GM19455 (cell line): ENCODE measurements around the gene BRINP3.
"Not testable (repeated sequence)": the region's sequence is repeated elsewhere in the genome, so short reads cannot be mapped to it uniquely, and the experiment has no call there.

Experiments
- ATAC-seq: cut with Tn5 transposase; IDR thresholded peaks from one replicate; pipeline ENCODE4 v1.9.1; 2021; ENCODE audit not compliant: unreplicated experiment

The BRINP3 gene

DNA sequence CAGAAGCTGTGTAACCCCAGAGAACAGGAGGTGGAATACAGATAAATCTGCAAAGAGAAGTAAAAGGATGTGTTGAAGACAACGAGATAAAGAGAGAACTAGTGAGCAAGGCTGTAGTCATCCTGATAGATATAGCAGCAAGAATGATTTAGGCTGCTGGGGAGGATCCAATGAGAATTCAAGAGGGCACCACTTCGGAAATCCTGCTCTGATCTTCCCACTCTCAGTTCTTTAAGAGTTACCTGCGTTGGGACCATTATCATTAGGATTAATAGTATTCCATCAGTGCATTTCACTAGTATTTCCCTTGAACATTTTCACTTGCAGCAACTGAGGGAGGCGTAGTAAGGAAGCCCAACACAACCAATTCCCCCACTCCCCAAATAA, at the start of gene BRINP3:
Gene BRINP3 (minus strand): TSS at position 103 of the 387 bp plus-strand sequence.
- ATAC-seq, result no peak

DNA sequence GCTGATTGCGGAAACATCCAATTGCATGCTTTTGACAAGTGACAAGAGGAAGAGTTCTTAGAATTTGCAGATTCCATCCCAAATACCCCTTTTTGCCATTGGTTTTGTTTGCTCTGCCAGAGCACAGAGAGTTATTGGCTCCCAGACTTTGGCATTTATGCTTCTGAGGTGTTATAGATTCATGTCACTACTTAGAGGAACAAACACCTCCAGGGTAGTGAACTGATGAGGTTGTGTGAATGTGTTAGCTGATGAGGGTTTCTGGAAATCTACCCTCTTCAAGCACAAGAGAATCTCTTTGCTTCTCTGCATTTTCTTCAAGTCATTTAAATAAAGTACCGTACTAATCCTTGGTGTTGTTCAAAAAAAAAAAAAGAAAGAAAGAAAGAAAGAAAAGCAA, 33.9 kb upstream of the BRINP3 start:
- no peak for ATAC-seq

DNA sequence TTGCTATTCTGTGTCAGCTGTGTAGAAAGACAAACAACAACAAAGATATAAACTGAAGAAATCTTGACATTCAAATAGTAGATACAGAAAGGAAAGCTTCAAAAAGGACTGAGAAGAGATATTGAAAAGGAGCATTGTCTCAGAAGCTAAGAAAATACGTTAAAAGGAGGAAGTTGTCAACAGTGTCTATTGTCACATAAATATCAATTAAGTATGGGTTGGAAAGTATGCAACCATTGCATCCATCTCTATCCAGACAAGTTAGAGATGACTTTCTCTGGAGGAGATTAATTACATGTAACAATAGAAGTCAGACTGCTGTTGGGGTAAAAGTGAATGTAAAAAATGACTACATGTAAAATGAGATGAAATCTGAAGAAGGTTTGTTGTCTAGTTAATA, 29.7 kb upstream of the BRINP3 start:
- ATAC-seq, result no peak

DNA sequence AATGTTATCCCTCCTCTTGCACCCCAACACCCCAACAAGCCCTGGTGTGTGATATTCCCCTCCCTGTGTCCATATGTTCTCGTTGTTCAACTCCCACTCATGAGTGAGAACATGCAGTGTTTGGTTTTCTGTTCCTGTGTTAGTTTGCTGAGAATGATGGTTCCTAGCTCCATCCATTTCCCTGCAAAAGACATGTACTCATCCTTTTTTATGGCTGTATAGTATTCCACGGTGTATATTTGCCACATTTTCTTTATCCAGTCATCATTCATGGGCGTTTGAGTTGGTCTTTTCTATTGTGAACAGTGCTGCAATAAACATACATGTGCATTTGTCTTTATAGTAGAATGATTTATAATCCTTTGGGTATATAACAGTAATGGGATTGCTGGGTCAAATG, 26.9 kb upstream of the BRINP3 start:
- ATAC-seq, result not testable (repeated sequence)

DNA sequence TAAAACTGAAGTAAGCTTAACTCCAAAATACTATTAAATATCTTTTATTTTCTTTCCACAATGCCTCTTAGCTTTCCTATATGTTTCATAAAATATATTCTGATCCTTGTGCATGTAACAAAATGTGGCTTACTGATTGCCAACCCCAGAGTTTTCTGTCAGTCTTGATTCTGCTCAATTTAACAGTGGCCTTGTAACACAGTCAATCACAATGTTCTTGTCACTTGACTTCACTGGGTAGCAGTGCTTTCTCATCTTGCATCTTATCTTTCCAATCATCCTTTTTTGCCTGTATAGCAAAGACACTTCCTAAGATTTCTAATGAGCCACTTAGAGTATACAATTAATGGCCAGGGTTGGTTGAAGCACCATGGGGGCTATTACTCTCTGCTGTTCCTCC, 19.9 kb upstream of the BRINP3 start:
- ATAC-seq, result no peak

DNA sequence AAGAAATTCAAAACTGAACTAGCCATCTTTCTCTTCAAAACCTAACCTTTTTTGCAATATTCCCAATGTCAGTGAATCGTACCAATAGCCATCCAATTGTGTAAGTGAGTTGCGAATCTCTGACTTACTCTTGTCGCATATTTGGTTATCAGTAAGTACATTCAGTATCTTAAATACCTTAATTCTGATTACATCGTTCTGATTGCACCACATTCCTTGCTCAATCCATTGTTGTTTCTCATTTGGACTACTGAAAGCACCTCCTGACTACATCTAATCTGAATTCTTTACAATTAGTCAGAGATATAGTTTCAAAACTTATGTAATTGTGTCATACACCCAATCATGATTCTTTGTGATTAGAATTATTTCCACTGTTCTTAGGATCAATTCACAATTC, 16.8 kb upstream of the BRINP3 start:
- ATAC-seq, result no peak

DNA sequence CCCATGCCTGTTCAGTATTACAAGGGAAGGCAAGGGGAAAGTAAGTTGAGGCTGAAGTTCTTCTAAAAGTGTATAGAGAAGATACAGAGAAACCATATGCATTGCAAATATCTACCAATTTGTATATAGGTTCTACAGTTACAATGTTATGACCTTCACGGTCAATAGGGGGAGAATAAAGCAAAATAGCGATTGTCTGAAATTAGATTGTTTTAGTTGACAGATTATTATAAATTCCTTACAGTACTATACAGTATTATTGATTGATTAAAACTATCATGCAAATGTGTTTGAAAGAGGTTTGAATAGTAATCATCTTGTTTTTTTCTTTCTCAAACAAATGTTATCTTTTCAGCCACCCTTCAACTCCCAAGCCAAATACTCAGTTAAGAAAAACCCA, 13.7 kb upstream of the BRINP3 start:
- ATAC-seq, result no peak

DNA sequence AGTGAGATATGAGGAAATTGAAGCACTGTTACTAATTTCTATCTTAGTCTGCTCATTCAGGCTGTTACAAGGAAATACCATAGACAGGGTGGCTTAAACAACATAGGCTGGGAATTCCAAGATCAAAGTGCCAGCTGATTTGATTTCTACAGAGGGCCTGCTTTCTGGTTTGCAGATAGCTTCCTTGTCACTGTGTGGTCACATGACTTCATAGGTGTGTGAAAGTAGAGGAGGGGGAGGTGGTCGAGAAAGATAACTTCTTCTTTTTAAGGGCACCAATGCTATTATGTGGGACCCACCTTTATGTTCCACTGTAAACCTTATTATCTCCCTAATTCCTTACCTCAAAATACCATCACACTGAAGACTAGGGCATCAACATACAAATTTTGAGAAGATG, 6.4 kb upstream of the BRINP3 start:
- ATAC-seq, result no peak

DNA sequence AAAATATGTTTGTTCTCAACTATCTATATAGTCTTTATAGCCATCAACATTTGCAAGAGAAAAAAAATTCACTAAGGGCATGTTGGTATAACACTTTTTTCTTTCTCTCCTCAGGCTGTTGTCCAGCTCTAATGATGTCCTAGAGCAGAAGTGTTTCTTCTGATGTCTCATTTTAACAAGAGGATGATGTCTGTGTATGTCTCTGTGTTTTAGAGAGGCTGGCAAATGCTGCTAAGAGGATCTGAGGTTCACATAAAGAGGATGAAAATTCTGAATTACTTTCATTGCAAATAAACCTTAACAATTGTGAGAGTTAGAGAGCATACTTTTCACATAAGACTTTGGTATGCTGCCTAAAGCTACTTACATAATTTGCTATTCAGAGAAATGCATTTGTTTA, 2.6 kb upstream of the BRINP3 start:
- ATAC-seq, result no peak

DNA sequence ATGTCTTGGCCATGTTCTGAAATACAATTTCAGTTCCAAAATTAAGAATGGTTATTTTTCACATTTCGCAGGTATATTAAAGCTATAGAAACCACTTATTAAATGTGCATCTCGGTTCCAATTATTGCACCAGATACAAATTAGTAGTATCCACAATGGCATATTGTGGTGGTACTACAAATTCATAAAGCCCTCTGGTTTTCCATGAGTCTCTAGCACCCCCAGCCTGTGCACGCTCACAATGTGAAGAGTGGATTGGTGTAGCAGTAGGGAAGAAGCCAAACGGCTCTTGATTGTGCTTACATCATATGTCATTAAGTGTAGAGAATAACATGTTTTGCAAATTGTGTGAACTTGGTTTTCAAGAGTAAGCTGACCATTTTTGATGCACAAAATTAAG, 1.9 kb upstream of the BRINP3 start:
- no peak for ATAC-seq

DNA sequence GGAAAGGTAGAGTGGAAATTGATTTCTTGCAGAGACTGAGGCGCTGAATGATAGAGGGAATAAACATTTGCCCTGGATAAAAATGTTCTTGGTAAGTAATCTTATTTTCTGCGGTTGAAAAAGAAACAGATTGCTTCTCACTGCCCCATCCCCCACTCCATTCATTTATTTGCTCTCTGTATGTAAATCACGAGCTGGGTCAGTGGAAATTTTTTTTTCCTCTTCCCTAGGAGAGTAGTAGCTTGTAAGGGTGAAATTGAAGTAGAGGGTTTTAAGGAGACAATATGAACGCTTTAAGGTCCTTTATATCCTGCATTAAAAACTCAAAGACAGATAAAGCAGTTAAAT, 1.4 kb upstream of the BRINP3 start:
- no peak for ATAC-seq

DNA sequence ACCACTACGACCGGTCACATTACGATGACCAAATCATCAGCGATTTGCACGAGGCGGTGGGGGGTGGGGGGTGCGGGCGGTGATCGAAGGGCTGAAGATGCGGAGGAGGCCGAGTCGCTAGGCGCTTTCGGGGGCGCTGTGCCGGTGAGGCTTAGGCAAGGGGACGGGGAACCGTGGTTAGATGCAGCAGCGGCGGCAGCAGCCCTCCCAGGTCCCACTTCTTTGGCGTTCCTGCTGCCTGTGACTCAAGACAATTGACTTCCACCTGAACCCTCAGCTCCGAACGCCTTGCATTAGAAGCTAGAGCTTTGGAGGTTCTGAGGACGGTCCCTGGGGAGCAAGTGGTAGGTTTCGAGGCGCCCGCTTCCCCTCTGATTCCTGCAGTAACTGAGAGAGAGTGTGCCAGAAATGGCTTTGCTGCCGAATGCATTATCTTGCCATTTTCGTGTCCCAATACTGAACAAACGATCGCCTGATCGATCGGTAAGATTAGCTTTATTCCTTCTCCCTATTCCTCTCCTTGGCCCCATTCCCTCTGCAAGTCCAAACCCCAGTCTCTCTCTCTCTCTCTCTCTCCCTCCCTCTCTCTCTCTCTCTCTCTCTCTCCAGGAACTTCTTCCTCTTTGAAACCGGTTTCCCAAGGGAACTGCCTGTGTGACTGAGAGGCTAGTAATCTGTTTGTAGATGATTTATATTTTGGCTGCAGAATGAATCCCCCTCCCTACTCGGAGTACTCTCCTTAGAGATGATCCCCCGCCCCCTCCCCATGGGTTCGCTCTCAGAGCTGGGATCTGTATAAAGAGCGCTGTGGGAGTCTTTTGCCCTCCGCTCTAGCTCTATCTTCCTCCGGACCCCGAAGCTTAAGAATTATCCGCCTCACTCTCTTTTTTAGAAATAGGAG, 735 bp upstream of the BRINP3 start:
- ATAC-seq, result no peak

DNA sequence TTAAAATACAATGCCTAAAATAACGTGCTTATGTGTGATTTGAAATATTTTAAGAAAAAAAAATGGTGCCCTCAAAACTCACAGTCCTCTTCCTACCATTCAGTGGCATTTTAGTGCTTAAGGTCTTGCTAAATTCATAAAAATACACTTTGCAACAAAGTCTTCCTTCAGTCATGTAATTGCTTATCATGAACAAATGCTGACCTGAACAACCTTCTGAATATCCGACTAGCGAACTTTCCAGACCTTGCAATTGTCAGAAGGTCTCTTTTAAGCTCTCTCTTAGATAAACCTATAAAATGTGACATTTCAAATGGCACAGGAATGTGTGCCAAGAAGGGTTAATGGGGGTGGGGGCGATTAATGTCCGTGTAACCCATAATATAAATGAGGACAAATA, 858 bp downstream of the BRINP3 start:
- ATAC-seq, result no peak

DNA sequence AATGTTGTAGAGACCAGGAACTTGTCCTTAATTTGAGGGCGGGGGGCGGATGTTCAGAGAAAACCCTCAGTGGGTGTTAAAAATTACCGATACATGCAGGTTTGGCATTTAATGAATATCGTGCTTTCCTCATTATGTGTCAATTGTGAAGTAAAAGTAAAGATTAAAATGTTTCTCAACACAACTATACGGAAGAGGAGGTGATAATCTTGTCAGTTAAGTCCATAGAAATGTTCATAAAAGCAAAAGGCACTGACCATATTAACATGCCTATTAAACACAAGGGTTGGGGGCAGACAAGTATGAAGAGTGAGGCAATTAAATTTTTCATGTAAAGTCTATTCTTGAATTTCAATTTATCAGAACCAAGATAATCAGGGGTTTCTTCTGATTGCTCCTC, 1.3 kb downstream of the BRINP3 start:
- no peak for ATAC-seq

DNA sequence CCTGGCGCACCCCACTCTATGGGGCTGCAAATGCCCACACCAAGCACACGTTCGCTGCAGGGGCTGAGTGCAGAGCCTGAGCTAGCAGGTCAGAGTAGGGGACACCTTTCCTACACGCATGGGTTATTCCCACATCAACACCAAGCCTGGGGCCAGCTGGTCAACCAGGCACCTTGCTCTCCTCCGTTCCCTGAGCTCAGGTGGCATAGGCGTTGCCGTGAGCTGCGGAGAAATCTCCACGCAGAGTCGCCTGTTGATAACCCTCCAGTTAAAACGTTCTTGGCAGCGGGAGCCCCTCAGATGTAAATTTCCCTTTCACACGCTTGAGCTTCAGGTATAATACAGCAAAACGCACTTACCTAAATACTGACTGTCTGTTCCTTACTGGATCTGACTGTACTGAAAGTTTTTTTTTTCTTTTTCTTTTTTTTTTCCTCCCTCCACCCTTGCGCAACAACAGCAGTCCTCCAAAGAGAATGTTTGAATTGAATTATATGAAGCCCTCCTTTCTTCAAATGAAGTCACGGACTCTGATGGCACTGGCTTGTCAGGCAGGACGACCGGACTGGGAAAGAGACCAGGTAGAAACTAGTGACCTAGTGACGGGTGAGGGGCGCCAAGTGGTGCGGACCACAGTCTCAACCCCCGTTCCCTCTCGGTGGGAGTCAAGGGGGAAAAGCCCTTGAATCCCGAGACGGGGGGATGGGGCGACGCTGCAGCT, 2.1 kb downstream of the BRINP3 start:
- ATAC-seq, result no peak

DNA sequence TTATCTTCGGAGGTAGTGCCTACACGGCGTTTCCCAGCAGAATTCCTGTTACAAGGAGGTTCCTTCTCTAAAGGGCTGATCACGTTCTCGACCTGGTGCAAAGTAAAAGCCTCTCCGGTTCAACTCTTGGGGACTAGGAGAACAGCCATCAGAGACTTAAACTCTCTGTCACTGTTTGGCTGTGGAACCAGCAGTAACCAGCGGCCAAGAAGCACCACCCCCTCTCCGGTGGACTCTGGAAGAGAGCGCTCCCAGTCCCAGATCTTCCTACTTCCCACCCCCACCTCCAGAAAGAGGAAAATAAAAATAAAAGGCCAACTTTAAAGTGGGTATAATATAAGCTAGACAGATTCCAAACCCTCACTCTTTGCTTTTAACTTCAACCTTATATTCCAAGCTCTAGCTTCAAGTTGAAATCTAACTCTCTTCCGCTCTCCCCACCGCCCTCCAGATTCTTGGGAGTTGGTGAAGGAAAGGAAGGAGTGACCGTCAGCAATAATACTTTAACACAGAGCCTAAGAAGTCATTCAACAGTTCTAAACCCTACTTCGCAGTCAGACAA, 2.9 kb downstream of the BRINP3 start:
- no peak for ATAC-seq

DNA sequence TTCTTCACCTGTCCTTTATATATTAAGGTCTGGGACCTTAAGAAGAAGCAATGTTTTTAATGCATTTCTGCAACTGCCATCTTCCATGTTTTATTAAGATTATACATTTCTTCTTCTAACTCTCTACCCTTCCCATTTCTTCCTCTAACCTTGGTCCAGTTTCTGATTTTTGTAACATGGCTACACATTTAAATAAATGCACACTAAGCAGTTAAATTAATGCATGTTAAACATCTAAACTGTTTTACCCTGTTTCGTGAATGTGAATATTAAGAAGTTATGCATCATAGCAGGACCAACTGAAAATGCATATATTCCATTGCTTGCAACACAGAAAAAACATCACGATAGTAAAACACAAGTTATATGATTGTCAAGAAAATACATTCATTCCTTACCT, 3.7 kb downstream of the BRINP3 start:
- ATAC-seq, result no peak

DNA sequence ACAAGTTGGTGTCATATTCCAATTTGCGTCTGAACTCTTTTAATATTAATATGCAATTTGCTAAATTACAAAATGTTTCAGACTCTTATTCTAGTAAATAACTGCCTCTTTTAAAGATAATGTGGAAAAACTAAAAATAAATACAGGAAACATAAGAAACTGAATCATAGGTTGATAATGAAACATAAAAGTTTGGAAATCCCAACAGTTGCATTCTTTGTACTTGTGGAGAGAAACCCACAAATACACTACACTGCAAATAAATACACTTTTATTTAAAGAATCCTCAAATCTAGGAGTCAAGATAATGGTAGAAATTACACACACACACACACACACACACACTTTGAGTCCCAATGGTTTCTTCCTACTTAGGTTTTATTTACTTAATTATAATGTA, 5.2 kb downstream of the BRINP3 start:
- ATAC-seq, result no peak

DNA sequence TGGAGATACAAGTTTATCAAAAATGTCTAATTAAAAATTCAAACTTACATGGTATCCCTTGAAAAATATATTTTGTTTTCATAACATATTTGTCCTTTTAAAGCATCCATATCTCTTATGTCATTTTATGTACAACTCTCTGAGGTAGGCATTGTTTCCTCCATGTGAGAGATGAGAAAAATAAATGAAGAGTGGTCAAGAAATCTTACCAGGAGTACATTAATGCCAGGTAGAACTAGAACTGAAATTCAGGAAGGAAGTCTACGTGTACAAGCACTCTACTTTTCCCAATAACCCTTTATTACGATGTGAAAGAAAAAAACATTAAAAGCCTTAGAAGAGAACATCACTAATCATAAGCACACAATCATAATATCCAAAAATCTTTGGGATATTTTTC, 5.6 kb downstream of the BRINP3 start:
- no peak for ATAC-seq

DNA sequence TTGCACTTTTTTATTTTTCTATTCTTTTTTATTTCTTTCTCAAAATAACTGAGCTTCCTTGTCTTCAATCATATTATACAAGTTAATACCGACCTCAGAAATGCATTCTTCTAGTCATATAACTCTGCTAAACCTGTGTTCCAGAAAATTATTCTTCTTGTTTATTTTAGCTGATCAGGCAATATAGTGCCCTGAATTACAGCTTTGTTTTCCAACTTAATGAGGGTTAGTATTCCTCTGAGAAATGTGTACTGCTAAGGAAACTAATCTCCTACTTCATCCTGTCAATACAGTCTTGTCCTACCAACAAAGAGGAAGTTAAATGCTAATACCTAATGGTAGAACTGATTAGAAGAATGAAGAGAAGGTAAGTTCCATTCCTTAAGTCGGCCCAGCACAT, 13.0 kb downstream of the BRINP3 start:
- no peak for ATAC-seq

DNA sequence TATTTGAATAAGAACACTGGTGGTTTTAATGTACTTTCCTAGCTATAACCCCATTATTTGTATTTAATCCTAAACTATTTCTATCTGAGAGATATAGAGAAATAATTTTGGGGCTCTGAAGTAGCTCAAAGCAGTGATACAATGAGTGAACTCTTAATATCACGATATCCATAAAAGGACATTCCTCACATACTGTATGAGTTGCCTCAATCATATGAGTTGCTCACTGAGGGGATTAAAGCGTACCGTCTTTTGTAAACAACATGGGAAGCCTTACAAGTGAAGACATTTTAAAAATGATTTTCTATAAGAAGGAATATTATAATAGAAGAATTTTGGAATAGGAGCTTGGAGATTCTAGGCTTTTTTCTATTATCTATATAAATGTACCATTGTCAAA, 21.5 kb downstream of the BRINP3 start:
- ATAC-seq, result no peak

DNA sequence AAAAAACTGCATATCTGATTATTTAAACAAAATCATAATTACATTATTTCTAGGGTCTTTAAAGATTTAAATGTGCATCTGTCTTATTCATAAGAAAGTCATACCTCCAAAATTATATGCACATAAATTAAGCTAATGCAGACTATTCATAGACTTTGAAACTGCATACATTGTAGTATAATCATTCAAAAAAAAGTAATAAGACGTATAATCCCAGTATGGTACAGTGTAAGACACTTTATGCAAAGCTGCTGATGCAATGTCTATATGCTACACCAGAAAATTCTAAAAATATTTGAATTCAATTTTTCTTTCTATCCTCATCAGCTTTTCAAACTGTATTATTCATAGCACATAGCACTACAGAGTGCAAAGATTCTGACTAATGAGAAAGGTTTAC, 22.0 kb downstream of the BRINP3 start:
- no peak for ATAC-seq
